Lower leg skin (tissue), 3 donors: ENCODE results near the gene DCDC2B.

Source experiments
- CTCF ChIP-seq, 3 donors: fragments of 450-650 bp; IDR thresholded peaks; one replicate each; pipeline ENCODE4 v1.5.1; 2016; ENCODE audit warnings: antibody characterized with exemption in 3 of 3, mild to moderate bottlenecking in 3 of 3, moderate library complexity in 2 of 3
- POLR2A ChIP-seq, 2 donors: fragments of 450-650 bp; IDR thresholded peaks; one replicate each; pipeline ENCODE4 v1.6.1; 2016 to 2017; ENCODE audit warnings: antibody characterized with exemption in 2 of 2, mild to moderate bottlenecking in 1 of 2, moderate library complexity in 1 of 2

GRCh38 chr1:32200226-32201010 lies 8.5 kb upstream of the DCDC2B start, which contains the start of gene CCDC28B:
- no peak for TF ChIP-seq CTCF (IDR thresholded peaks at IDR 0.05)
- no peak for TF ChIP-seq POLR2A (IDR thresholded peaks at IDR 0.05)
